Nephron (organoid): Measurements from ENCODE around the gene SOHLH1.
A peak's percentile ranks its signal among the peaks of the same experiment; 100 is the strongest.

Experiments
- H3K27ac Mint-ChIP-seq, 3 experiments: 2 replicates each; pipeline ENCODE4 v1.8.0; 2020; ENCODE audit warnings: mixed read lengths in 3 of 3, mild to moderate bottlenecking in 2 of 3, moderate library complexity in 1 of 3
- H3K27me3 Mint-ChIP-seq: 2 replicates; pipeline ENCODE4 v1.8.0; 2021; ENCODE audit warnings: low read depth, mild to moderate bottlenecking, moderate library complexity, mixed read lengths
- H3K36me3 Mint-ChIP-seq: 2 replicates; pipeline ENCODE4 v1.8.0; 2020; ENCODE audit warnings: low read depth, mixed read lengths
- H3K4me1 Mint-ChIP-seq: 2 replicates; pipeline ENCODE4 v1.8.0; 2020; ENCODE audit warnings: mixed read lengths
- H3K4me3 Mint-ChIP-seq, 3 experiments: 2 replicates each; pipeline ENCODE4 v1.8.0; 2020; ENCODE audit warnings: mild to moderate bottlenecking in 3 of 3, mixed read lengths in 3 of 3, moderate library complexity in 2 of 3
- H3K9me3 Mint-ChIP-seq: 2 replicates; pipeline ENCODE4 v1.8.0; 2020; ENCODE audit warnings: mixed read lengths
- TF ChIP-seq, protein P1 (sequence below), 3 experiments: fragments of 200-600 bp; sonication (generic); IDR thresholded peaks; one replicate each; pipeline ENCODE4 v1.5.0; 2021; ENCODE audit warnings: antibody characterized with exemption in 3 of 3; ENCODE audit not compliant: unreplicated experiment in 3 of 3

SOHLH1 gene

DNA sequence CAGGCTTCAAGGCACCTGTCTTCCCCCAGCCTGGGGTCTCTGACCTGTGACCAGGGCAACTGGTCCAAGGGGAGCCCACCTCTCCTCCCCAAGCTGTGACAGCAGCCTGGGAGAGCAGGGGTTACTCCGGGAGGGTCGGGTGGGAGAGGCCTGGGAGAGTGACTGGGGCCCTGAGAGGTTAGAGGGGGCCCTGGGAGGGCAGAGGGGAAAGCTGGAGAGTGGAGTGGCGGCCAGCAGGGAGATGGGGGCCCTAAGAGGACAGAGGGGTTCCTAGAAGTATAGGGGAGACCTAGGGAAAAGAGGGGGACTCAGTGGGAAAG, 35.9 kb downstream of the SOHLH1 start:
- Mint-ChIP-seq H3K4me1 (peaks cover 19% of the 10 kb centered on the region), H3K27ac (no peak overlapping the region), H3K9me3 (no peaks in the 10 kb centered on the region), H3K36me3 (no peaks in the 10 kb centered on the region), H3K27me3 (no peaks in the 10 kb centered on the region), H3K4me3 (no peak overlapping the region)
- TF ChIP-seq, protein P1, sequence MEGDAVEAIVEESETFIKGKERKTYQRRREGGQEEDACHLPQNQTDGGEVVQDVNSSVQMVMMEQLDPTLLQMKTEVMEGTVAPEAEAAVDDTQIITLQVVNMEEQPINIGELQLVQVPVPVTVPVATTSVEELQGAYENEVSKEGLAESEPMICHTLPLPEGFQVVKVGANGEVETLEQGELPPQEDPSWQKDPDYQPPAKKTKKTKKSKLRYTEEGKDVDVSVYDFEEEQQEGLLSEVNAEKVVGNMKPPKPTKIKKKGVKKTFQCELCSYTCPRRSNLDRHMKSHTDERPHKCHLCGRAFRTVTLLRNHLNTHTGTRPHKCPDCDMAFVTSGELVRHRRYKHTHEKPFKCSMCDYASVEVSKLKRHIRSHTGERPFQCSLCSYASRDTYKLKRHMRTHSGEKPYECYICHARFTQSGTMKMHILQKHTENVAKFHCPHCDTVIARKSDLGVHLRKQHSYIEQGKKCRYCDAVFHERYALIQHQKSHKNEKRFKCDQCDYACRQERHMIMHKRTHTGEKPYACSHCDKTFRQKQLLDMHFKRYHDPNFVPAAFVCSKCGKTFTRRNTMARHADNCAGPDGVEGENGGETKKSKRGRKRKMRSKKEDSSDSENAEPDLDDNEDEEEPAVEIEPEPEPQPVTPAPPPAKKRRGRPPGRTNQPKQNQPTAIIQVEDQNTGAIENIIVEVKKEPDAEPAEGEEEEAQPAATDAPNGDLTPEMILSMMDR (IDR thresholded peaks at IDR 0.05; ENCODE audit: unreplicated experiment in 3 of 3) = no peak

DNA sequence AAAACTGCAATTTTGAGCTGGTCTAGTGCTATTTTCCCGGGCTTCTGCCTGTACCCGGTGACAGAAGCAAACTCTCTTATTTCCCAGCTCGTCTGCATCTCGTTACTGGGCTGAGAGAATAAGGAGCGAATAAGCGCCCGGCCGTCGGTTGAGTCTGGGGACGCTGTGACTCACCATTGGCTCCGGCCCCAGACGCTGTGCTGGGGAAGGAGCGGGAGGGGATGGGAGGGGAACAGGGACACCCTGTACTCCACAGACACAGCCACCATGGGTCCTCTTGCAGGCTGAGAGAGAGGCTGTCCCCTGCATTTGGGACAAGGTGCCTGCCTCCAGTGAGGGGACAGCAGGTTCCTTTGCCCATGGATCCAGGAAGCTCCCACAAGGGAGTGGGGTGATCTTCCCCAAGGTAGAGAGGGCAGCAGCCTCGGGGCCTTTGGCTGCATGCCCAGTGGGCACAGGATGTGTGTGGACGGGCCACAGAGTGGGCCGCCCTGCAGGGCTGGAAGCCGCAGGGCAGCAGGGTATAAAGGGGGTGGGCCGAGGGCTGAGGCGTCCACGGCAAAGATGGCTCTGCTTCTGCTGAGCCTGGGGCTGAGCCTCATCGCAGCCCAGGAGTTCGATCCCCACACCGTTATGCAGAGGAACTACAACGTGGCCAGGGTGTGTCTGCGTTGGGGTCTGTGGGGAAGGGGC, 36.4 kb downstream of the SOHLH1 start, which contains the start of gene LCN9:
LCN9 (plus strand) TSS at position 552 of the 693 bp plus-strand sequence; CDS start at position 565, 13 bp downstream.
- H3K36me3 Mint-ChIP-seq = no peaks in the 10 kb centered on the region
- TF ChIP-seq, protein P1 (IDR thresholded peaks at IDR 0.05; ENCODE audit: unreplicated experiment in 3 of 3) = no peak

DNA sequence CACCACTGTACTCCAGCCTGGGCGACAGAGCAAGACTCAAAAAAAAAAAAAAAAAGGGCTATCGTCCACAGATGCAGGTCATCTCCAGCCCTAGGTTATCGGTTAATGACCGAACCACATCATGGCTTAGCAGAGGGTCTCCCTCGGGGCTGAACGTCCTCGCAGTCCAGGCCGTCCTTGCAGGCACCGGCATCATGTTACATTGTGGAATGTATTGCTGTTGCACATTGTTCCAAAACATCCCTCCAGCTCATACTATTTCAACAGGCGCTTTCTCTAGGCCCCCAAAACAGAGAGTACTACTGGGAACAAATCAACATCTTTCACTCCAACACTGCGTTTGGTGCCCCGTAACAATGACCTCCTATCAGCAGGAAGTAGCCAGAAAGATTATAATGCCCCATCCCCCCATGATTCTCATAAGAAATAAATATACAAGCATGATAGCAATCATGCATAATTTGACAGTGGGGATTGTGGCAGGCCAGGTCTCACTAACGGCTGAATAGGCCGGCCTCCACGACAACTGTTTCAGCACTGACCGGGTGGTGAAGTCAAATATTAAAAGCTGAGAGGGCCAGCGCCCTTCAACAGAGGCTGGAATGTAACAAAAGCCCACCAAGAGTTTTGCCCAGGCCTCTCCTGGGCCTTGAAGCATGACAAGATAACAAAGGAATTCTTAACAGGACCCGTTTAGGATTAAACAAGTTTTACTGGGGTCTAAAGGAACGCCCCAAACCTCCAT, 37.3 kb downstream of the SOHLH1 start:
- H3K27me3 Mint-ChIP-seq = no peaks in the 10 kb centered on the region

More for the DNA sequence above, 36.4 kb downstream of the SOHLH1 start, which contains the start of gene LCN9:
- H3K4me1 Mint-ChIP-seq = peaks cover 19% of the 10 kb centered on the region
- H3K27ac Mint-ChIP-seq = peak within 1 kb of the TSS; percentile 77 to 92 (median 81)
- H3K27me3 Mint-ChIP-seq = no peaks in the 10 kb centered on the region
- H3K4me3 Mint-ChIP-seq = no peak within 1 kb of the TSS
- peaks cover 2% of the 10 kb centered on the region for H3K9me3 Mint-ChIP-seq

DNA sequence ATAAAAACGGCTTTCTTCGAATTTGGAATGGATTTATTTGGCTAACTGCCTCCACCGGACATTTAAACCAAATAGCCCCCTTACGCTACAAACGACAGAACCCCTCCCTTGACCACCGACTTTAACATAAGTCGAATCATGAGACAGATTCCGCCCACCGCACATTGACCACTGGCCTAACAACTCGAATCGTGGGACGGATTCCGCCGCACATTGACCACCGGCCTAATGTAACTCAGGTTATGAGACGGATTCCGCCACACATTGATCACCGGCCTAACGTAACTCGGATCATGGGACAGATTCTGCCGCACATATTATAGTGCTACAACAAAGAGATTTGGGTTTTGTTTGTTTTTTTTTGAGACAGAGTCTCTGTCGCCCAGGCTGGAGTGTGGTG, 38.9 kb downstream of the SOHLH1 start:
- TF ChIP-seq, protein P1 (IDR thresholded peaks at IDR 0.05; ENCODE audit: unreplicated experiment in 3 of 3) = no peak
- no peak overlapping the region for H3K27ac Mint-ChIP-seq

More for the DNA sequence above, 37.3 kb downstream of the SOHLH1 start:
- H3K4me3 Mint-ChIP-seq = no peak overlapping the region
- TF ChIP-seq, protein P1 (IDR thresholded peaks at IDR 0.05; ENCODE audit: unreplicated experiment in 3 of 3) = no peak
- H3K9me3 Mint-ChIP-seq = peaks cover 3% of the 10 kb centered on the region
- H3K36me3 Mint-ChIP-seq = no peaks in the 10 kb centered on the region
- H3K4me1 Mint-ChIP-seq = peaks cover 19% of the 10 kb centered on the region
- H3K27ac Mint-ChIP-seq = peak overlapping the region; percentile 77 to 92 (median 81)

DNA sequence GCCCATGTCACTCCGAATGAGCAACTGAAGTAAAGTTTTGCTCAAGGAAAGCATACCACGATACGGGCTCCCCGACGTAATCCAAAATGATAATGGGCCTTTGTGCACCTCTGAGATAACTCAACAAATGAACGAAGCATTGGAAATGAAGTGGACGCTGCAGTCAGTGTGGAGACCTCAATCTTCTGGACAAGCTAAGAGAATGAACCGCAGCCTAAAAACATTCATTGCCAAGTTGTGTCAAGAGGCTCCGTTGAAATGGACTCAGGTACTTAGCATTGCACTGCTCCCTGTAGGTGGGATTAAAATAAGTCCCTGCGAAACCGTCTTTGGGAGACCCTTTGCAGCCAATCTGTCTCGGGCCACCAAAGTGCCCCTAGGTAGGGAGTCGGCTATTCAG, 40.0 kb downstream of the SOHLH1 start:
- Mint-ChIP-seq H3K4me3 (no peak overlapping the region), H3K27me3 (no peaks in the 10 kb centered on the region), H3K9me3 (peaks cover 6% of the 10 kb centered on the region), H3K27ac (no peak overlapping the region), H3K4me1 (peaks cover 15% of the 10 kb centered on the region), H3K36me3 (no peaks in the 10 kb centered on the region)
- TF ChIP-seq, protein P1 (IDR thresholded peaks at IDR 0.05; ENCODE audit: unreplicated experiment in 3 of 3) = no peak

More for the DNA sequence above, 38.9 kb downstream of the SOHLH1 start:
- Mint-ChIP-seq H3K27me3 (no peaks in the 10 kb centered on the region), H3K4me1 (peaks cover 15% of the 10 kb centered on the region), H3K36me3 (no peaks in the 10 kb centered on the region), H3K9me3 (peaks cover 3% of the 10 kb centered on the region), H3K4me3 (no peak overlapping the region)
